HG02943 (cell line): ENCODE data around the gene SNRNP200.

ENCODE experiments used
- ATAC-seq: cut with Tn5 transposase; IDR thresholded peaks from one replicate; pipeline ENCODE4 v1.9.1; 2021; ENCODE audit warnings: mild to moderate bottlenecking, low read depth, moderate library complexity; ENCODE audit not compliant: unreplicated experiment

SNRNP200 gene

DNA sequence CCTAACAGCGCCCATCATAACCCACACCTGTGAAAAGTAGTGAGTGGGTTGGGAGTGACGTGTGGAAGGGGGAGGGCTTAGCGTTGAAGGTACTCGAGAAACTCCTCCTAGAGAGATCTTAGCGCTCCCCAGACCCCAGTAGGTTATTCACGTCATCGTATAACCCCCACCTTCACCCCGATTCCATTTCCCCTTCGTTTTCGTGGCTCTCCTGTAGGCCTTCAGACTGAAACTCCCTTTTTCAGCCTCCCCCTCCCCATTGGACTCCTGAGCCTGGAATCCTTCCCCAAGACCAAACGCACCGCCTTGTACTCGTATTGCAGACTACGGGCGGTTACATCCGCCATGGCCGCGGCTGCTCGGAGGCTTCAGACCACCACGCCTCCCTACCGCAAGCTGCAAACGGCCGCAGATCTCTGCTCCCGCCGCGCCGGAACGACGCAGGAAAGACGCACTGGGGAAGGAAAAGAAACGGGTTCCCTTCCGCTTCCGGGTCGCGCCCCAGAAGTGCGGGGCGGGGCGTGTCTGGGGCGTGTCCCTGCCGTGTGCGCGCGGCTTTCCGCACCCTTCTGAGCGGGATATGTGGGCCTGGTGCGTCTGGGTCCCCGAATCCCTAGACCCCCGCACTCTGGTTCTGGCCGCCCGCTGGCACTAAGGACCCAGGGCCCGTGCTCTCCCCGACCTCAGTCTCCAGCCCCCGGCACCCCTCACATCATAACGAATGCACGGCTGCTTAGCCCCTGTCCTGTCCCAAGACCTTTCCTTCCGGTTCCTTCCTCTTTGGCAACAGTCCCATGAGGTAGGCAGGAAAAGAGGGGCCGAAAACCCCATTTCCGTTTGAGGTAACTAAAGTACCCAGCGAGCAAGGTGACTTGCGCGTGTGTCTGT lies at the start of gene SNRNP200:
SNRNP200 (minus strand) TSS at position 456 of the 888 bp plus-strand sequence; CDS start at position 347, 109 bp downstream.
- ATAC-seq = peak; percentile 86

DNA sequence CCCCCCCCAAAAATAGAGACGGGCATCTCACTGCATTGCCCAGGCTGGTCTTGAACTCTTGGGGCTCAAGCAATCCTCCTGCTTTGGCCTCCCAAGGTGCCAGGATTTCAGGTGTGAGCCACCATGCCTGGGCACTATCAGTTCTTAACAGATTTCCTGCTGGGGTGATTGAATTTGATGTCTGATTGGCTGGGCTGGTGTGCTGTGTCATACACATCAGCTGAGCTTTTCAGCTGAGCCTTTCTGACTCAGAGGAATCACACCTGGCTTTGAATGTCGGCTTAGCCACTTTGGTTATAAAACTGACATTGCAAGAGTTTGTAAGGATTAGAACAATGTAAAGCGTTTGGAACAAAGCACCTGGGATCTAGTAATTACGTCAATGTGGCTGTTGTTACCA lies 49.1 kb upstream of the SNRNP200 start:
- ATAC-seq = no peak

DNA sequence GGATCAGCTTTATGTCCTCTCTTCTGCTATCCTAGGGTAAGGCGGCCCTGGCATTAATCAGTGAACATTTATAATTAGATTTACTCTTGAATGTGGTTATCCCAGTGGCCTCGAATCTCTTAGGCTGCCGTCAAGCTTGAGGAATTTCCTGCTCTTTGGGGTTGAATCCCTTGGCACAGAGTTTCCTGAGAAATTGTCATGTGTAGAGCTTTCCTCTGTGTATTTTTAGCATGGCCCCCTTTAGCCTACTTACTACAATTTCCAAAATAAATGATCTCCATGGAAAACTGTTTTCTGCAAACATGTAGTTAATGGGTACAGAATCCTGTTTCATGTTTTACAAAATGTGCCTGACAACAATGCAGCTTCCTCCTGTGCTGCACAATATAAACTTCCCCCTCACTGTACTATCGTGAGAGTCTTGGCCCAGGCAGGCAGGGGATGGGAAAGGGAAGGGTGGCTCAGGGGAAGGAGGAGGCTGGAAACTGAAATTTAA lies 48.3 kb upstream of the SNRNP200 start:
- no peak for ATAC-seq

DNA sequence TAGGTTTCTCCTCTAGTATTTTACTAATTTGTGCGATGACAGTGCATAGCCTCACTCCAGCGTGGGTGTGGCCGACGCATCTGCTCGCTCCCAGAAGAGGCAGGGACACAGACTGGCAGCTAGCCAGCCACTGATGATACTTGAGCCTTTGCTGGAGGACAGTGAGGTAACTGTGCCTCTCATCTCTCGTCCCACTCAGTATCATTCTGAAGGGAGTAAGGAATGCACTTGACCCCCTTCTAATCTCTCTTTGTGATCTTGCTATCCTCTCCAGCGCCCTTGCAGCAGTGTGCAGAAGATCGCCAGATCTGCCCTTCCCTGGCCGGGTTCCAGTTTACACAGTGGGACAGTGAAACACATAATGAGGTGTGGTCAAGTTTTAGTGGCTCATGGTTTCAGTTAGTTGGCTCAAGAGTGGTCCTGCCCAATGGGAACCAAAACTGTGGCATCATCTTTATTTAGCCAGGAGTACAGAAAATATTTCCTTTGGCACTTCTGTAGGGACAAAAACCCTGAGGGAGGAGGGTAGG lies 47.8 kb upstream of the SNRNP200 start:
- ATAC-seq = no peak

DNA sequence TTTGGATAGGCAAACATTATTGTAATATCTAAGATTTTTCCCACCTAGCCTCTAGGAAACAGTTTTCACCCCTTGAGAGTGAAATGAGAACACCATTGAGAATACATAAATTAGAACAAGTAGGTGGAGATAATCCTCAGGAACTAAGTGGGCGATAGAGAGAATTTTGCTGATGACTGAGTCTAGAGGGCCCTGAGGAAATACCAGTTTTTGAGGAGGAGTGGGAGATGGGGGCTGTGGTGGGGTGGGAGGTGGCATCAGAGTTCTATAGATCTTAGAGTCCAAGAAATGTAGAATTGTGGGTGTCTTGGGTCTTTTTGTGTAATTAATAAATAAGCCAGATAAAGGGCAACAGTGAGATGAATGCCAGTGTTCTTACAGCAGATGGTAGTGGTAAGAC lies 42.0 kb upstream of the SNRNP200 start:
- no peak for ATAC-seq

DNA sequence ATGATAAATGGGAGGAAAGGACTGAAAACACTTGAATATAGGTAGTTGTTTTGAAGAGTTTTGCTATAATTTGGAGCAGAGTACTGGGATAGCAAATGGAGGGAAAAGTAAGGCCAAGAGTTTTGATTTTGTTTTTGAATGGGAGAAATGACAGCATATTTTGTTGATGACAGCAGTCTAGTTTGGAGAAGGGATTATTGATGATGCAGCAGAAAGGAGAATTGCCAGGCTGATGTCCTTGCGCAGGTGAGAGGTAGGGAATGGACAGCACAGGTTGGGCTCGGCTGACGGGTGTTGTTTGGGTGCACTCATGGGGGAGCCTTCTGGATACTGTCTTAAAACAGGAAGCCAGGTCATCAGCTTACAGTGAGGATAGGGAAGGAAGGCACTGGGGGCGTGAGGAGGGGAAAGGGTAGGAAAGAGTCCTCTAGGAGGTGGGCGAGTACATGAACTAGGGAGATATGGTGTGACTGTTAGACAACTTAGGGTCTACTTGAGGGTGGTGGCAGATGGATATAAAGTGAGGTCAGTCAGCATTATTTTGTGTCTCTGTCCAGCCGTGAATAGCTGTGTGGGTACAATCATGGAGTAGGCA lies 40.6 kb upstream of the SNRNP200 start:
- ATAC-seq = no peak

DNA sequence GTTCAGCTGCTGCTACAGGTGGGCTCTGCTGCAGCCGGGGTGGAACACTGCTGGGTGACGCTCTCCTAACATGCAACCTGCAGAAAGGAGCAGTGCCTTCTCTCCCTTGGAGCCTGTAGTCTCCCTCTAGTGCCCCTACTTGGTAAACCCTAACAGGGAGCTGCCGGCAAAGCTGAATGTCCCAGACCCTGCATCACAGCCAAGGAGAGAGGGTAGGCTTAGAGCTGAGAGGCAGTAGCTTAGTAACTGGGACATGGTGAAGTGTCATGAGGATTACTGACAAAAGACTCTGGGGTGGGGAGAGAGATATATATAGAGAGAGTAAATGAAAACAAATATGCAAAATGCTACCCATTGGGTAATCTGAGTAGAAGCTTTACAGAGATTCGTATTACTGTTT lies 40.1 kb upstream of the SNRNP200 start:
- ATAC-seq = no peak

DNA sequence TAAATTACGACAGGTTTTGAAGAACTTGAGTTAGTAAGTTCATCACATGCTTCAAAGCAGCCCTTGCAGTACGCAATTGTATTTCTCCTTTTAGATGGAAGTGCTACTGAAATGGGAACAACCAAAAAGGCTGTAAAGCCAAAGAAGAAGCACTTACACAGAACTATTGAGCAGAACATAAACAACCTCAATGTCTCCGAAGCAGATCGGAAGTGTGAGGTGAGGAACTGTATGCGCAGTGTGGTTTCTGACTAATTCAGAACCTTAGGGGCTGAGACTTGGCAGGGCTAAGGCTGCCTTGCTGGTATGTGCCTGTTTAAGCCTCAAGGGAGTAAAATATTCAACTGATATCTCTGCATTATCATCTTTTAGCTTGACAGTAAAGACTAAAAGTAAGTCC lies 38.7 kb upstream of the SNRNP200 start:
- ATAC-seq = no peak

DNA sequence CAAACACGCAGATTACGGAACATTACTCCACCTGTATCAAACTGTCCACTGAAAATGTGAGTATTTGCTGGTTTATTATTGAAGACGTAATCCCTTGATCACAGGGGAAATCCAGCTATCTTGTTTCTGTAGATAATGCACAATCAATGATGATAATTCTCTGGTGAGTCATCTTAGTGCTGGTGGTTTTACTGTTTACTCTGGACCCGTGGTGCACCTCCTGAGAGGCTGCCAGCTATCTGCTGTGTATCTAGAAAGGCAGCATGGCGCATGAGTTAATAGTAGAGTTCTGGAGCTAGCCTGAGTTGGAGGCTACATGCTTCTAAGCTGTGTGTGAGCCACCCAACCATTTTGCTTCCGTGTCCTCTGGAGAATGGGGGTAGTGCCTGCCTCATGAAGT lies 36.7 kb upstream of the SNRNP200 start:
- no peak for ATAC-seq

DNA sequence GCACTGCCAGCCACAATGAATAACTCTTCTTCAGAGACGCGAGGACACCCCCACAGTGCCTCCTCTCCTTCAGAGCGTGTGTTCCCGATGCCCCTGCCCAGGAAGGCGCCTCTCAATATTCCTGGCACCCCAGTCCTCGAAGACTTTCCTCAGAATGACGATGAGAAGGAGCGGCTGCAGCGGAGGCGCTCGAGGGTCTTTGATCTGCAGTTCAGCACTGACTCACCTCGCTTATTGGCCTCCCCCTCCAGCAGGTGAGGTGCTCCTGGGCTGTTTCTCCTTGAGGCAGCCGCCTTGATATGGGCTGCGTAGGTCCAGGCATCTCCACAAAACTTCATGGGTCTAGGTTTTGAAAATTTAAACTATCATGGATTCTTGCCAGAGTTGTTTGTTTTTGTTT lies 36.3 kb upstream of the SNRNP200 start:
- ATAC-seq = no peak

DNA sequence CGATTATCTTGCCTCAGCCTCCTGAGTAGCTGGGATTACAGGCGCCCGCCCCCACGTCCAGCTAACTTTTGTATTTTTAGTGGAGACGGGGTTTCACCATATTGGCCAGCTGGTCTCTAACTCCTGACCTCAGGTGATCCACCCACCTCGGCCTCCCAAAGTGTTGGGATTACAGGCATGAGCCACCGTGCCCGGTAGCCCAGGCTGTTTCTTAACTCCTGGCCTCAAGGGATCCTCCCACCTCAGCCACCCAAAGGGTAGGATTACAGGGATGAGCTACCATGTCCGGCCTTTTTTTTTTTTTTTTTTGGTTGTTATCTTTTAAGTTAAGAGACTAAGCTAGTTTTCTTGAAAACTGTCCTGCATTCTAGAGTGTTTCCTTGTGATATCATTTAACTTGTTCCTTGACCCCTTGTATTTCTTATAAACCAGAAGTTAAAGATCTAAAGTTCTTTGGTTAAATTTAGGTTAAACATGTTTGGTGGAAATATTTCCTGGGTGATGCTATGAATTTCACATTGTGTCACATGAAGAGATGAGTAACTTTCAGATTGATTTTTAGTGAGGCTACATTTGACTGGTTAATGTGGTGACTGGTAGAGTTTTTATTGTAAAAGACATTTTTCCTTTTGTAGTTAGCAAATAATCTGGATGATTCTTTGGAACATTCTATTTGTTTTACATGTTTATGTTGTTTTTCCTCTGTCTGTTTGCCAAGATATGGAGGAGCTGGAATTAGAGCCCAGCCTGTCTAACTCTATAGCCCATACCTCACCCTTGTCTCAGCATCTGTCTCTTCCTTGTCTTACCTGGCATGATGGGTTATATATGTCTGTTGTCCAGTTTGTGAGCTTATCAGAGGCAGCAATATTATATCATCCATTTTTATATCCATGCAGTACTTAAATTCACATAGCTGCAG lies 35.4 kb upstream of the SNRNP200 start:
- no peak for ATAC-seq

DNA sequence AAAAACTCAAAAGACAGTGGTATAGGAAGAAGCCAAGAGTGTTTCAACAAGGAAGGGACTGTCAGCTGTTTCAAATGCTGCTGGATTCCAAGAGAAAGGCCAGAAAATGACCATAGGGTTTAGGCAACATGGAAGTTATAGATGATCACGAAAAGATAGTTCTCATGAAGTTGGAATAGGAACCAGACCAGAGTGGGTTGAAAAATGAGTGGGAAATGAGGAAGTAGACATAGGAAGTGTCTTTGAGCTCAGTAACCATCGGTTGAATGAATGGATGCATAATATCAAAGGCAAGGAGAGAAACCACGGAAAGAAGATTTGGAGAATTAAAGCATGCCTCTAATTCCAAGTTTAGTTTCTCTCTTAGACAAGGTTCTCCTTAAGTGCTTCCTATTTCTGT lies 31.5 kb upstream of the SNRNP200 start:
- ATAC-seq = no peak

DNA sequence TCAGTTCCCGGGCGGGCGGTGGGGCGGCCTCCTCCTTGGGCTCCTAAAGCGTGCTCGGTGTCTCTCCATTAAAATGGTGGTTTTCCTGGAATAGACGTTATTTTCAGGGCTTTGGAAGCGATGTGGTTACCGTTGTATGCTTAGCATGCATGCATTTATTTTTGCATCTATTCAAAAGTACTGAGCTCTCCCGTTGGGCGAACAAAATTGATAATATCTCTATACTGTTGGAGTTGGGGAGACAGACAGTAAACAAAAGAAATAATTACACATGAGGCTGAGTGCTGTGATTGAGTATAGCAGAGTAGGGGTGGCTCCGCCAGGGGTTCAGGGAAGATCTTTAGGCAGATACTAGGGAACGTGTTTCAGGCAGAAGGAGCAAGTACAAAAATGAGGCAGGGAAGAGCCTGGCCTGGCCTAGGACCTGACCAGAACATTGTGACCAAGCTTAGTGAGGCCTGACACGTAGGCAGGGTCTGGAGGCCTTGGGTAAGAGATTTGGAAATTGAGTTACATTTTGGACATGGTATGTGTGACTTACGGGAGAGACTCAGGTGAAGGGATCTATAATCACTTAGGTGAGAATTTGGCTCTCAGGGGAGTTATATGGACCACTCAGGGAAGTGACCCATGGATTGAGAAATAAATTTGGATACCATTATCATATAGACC lies 30.9 kb upstream of the SNRNP200 start:
- ATAC-seq = peak; percentile 5

DNA sequence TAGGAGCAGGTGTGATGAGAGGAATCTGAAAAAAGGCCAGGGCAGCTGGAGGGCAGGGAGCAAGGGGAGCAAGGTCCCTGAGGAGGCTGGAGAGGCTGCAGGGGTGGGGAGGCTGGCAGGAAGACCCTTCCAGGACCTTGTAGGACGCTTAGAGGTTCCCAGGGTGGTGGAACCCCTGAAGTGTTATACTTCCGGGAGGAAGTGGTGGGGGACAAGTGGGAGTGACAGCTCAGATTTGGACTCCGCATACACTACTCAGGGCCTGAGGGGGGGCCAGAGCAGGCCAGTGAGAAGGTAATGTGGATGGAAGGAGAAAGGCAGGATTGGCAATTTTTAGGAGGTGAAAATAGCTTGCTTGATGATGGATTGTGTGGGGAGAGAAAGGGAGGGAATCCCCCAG lies 28.4 kb upstream of the SNRNP200 start:
- no peak for ATAC-seq

DNA sequence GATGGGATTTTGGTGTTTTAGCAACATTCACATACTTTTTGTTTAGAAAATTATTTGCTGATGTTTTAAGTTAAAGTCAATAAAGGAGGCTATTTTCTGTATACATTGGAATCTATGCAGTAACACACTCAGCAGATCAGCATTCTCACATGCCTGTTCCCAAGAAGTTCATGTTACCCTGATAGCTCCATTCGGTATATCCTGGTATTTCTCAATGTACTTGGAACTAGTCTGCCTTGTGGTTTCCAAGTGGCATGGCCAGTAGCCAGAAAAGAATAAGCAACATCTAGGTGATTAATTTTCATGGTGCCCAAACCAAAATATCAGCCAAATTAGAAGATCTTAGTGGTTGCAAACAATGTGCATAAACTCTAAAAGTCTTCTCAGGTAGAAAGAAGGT lies 25.1 kb upstream of the SNRNP200 start:
- no peak for ATAC-seq

DNA sequence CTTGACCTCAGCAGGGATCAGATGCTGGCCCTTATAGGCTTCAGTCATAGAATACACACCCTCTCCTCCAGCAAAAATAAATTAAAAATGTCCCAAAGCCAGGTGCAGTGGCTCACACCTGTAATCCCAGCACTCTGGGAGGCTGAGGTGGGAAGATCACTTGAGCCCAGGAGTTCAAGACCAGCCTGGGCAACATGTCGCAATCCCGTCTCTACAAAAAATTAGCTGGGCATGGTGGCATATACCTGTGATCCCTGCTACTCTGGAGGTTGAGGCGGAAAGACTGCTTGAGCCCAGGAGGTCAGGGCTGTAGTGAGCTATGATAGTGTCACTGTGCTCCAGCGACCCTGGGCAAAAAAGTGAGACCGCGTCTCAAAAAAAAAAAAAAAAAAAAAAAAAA lies 24.5 kb upstream of the SNRNP200 start:
- no peak for ATAC-seq

DNA sequence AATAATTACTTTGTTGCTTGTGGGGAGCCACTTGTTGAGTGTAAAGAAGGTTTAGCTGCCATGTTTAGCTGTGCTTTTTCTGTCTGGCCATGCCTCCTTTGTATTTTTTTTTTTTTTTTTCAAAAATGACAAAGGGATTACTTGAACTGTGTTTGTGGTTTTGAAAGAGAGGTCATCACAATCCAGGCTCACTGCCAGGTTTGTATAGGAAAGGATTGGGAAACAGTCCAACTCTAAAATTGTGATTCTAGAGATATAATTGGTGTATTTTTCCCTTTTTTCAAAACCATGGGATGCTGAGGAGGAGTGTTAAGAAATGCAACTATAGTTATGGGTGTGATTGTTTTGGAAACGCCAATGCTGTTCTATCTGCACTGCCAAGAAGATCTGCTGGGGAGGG lies 24.1 kb upstream of the SNRNP200 start:
- no peak for ATAC-seq

DNA sequence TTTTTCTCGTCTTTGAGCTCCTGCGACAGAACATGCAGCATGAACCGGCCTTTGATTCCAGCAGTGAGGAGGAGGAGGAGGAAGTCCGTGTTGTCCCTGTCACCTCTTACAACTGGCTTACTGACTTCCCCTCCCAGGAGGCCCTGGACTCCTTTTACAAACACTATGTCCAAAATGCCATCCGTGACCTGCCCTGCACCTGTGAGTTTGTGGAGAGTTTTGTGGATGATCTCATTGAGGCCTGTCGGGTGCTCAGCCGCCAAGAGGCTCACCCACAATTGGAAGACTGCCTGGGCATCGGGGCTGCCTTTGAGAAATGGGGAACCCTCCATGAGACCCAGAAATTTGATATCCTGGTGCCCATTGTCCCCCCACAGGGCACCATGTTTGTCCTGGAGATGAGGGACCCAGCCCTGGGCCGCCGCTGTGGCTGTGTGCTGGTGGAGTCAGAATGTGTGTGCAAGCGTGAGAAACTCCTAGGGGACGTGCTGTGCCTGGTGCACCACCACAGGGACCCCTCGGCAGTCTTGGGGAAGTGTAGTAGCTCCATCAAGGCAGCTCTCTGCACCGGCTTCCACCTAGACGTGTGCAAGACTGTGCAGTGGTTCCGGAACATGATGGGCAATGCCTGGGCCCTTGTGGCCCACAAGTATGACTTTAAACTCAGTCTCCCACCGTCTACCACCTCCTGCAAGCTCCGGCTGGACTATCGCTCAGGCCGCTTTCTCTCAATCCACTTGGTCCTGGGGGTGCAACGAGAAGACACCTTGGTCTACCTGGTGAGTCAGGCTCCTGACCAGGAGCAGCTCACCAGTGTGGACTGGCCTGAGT lies 21.9 kb upstream of the SNRNP200 start:
- no peak for ATAC-seq

DNA sequence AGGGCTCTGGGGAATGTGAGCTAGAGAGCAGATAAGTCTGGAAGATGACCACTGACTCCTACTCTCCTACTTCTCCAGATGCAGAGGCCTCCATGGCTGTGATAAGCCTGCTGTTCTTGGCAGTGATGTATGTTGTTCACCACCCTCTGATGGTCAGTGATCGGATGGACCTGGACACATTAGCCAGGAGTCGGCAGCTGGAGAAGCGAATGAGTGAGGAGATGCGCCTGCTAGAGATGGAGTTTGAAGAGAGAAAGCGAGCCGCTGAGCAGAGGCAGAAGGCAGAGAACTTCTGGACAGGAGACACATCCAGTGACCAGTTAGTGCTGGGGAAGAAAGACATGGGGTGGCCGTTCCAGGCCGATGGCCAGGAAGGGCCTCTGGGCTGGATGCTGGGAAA lies 21.2 kb upstream of the SNRNP200 start:
- no peak for ATAC-seq
